ENCODE data around the gene RMND5B.

The RMND5B gene

DNA sequence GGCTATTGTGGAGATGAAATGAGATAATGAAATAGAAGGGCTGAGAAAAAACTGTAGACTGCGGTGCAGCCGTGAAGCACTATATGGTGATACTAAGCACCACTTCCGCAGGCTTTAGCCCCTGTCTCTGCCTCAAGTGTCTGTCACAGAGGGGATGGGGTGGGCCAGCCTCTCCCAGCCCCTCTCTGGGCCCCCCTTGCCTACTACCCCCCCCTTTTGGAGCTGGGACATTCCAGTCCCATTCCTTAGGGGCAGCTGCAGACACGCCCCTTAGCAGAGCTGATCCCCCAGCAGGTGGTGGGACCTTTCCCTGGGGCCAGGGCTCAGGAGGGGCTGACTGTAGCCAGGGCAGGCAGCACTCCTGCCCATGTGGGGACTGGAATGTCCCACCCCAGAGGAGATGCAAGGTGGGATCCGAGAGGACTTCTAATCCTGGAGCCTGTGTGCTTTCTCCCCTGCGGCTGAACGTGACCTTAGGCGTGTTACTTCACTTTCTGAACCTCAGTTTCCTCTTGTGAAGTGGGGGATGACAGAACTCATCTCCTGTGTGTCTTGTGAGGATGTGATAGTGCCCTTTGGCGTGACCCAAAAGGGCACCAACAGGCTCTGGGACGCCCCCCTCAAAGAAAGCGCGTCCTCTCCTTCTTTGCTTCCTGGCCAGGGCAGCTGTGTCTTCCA is 15.5 kb upstream of the RMND5B start:
- Histone ChIP-seq H3K9ac (no peak overlapping the region), H3K9me3 (ENCODE audit: control insufficient read depth, low read length) (no peaks in the 10 kb centered on the region), H3K4me1 (peaks cover 7% of the 10 kb centered on the region), H3K27me3 (ENCODE audit: control insufficient read depth, insufficient read depth, low read length) (no peaks in the 10 kb centered on the region), H3K36me3 (ENCODE audit: control insufficient read depth, insufficient read depth, low read length) (no peaks in the 10 kb centered on the region), H3K4me2 (ENCODE audit: low read length) (no peak overlapping the region), H3K4me3 (ENCODE audit: low read depth, low read length) (no peak overlapping the region), H3K27ac (no peak overlapping the region), H3K79me2 (peaks cover 3% of the 10 kb centered on the region), H2AFZ (no peak overlapping the region)
- TF ChIP-seq, protein P1, sequence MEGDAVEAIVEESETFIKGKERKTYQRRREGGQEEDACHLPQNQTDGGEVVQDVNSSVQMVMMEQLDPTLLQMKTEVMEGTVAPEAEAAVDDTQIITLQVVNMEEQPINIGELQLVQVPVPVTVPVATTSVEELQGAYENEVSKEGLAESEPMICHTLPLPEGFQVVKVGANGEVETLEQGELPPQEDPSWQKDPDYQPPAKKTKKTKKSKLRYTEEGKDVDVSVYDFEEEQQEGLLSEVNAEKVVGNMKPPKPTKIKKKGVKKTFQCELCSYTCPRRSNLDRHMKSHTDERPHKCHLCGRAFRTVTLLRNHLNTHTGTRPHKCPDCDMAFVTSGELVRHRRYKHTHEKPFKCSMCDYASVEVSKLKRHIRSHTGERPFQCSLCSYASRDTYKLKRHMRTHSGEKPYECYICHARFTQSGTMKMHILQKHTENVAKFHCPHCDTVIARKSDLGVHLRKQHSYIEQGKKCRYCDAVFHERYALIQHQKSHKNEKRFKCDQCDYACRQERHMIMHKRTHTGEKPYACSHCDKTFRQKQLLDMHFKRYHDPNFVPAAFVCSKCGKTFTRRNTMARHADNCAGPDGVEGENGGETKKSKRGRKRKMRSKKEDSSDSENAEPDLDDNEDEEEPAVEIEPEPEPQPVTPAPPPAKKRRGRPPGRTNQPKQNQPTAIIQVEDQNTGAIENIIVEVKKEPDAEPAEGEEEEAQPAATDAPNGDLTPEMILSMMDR (IDR thresholded peaks at IDR 0.05): no peak

DNA sequence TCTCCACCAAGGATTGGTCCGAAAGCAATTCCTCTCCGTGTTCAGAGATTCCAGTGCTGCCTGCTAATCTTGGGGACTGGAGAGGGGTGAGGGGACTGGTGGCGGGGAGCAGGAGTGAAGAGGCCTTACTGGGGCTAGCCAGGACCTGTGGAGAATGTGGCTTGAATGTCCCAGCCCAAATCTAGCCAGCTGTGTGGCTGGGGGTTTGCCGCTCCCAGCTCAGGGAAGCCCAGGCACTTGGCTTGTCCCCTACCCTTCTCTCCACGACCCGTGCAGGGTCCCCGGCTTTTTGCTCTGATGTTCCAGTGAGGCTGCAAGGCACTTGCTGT is 15.0 kb upstream of the RMND5B start:
- H2AFZ ChIP-seq: no peak overlapping the region
- no peak overlapping the region for H3K27ac ChIP-seq
- no peak overlapping the region for H3K4me2 ChIP-seq (ENCODE audit: low read length)
- H3K4me3 ChIP-seq (ENCODE audit: low read depth, low read length): no peak overlapping the region
- no peaks in the 10 kb centered on the region for H3K9me3 ChIP-seq (ENCODE audit: control insufficient read depth, low read length)
- no peaks in the 10 kb centered on the region for H3K36me3 ChIP-seq (ENCODE audit: control insufficient read depth, insufficient read depth, low read length)
- no peaks in the 10 kb centered on the region for H3K27me3 ChIP-seq (ENCODE audit: control insufficient read depth, insufficient read depth, low read length)
- H3K9ac ChIP-seq: no peak overlapping the region
- TF ChIP-seq, protein P1 (IDR thresholded peaks at IDR 0.05): no peak
- H3K79me2 ChIP-seq: peaks cover 3% of the 10 kb centered on the region
- H3K4me1 ChIP-seq: peaks cover 7% of the 10 kb centered on the region

DNA sequence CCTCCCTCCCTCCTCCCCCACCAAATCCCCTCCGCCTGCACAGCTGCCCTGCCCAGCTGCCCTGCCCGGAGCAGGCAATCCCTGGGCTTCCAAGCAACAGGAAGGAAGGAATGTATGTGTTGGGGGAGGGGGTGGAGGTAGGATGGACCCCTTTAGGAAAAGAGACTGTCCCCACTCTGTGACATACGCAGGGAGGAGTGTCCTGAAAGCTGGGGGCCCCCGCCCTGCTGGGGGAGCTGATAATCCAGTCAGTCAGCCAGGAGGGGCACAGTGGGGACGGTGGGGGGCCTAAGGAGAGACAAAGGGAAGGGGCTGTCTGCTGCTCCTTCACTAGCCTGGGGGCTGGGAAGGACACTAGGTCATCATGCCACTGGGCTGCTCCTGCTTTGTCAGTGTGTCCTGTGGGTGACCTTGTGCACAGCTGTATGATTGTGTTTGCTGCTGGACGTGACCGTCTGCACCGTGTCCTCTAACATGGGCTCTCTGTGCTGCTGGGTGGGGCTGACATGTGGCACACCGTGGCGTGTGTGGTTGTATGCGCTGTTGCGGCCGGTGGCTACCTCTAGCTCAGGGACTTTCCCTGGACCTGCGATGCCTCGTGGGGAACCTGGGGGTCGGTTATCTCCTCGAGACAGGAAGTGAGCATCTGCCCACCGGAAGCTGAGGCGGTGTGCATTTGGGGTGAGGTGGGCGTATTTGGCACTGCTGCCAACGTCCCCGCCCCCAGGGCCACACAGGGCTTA is 14.5 kb upstream of the RMND5B start:
- no peak overlapping the region for H2AFZ ChIP-seq
- TF ChIP-seq, protein P1 (IDR thresholded peaks at IDR 0.05): no peak
- peaks cover 3% of the 10 kb centered on the region for H3K79me2 ChIP-seq
- H3K4me3 ChIP-seq (ENCODE audit: low read depth, low read length): no peak overlapping the region
- no peaks in the 10 kb centered on the region for H3K9me3 ChIP-seq (ENCODE audit: control insufficient read depth, low read length)
- H3K27ac ChIP-seq: no peak overlapping the region
- H3K36me3 ChIP-seq (ENCODE audit: control insufficient read depth, insufficient read depth, low read length): no peaks in the 10 kb centered on the region
- no peak overlapping the region for H3K9ac ChIP-seq
- peaks cover 7% of the 10 kb centered on the region for H3K4me1 ChIP-seq
- H3K27me3 ChIP-seq (ENCODE audit: control insufficient read depth, insufficient read depth, low read length): no peaks in the 10 kb centered on the region
- H3K4me2 ChIP-seq (ENCODE audit: low read length): no peak overlapping the region

DNA sequence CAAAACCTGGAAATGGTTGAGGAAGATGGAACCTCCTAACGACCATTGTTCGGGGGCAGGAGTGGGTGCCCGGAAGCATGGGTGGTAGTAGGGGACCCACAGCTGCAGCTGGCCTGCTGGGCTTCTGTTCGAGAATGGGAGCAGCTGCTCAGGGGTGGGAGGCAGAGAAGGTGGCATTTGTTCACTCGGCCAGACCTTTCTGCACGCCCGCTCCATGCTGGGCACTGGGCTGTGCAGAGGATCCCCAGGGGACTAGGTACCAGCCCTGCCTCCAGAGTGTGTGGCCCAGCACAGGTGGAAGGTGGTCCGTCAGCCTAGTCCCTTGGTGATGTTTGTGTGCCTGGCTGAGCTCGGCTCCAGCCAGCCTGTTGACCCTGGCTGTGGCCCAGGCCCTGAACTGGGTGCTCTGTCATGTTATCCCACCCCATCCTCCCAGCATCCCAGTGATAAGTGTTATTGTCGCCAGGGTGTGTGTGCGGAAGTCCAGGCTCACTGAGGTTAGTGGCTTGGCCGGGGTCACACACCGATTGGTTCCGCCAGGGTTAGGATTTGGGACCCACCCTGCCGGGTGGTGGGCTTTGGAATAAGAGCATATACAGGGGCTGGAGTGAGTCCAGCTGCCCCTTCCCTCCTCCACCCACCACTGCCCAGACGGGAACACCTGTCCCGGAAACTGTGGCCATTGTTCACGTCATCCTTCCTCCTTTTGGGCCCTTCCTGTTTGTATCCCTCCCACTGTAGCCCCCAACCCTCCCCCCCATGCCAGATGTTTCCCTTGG is 12.7 kb upstream of the RMND5B start:
- H3K9me3 ChIP-seq (ENCODE audit: control insufficient read depth, low read length): no peaks in the 10 kb centered on the region
- H2AFZ ChIP-seq: no peak overlapping the region
- H3K4me3 ChIP-seq (ENCODE audit: low read depth, low read length): no peak overlapping the region
- peaks cover 7% of the 10 kb centered on the region for H3K4me1 ChIP-seq
- no peaks in the 10 kb centered on the region for H3K36me3 ChIP-seq (ENCODE audit: control insufficient read depth, insufficient read depth, low read length)
- H3K27me3 ChIP-seq (ENCODE audit: control insufficient read depth, insufficient read depth, low read length): no peaks in the 10 kb centered on the region
- H3K4me2 ChIP-seq (ENCODE audit: low read length): no peak overlapping the region
- no peak overlapping the region for H3K9ac ChIP-seq
- TF ChIP-seq, protein P1 (IDR thresholded peaks at IDR 0.05): no peak
- peaks cover 3% of the 10 kb centered on the region for H3K79me2 ChIP-seq
- H3K27ac ChIP-seq: no peak overlapping the region
